GM18517 (cell line): ENCODE data around the gene BRCA2.

Source experiments
- ATAC-seq: cut with Tn5 transposase; IDR thresholded peaks from one replicate; pipeline ENCODE4 v1.9.1; 2021; ENCODE audit warnings: mild to moderate bottlenecking, moderate library complexity; ENCODE audit not compliant: unreplicated experiment

BRCA2 gene

DNA sequence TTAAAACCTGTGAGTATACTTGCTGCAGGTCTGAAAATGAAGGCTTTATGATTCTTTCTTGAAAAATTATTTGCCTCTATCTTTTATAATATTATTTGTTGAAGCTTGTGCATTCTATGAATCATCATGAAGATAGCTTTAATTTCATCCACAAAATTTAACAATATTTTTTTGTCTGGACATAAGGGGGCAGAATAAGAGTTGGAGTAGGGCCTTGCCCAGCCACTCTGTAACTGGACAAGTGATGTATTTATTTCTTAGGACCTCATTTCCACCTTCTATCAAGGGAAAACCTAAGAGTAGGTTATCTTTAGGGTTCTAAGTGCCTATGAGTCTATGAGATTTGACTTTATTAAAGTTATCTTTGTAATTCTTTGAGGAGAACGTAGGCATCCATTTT is 62.7 kb downstream of the BRCA2 start:
- no peak for ATAC-seq

DNA sequence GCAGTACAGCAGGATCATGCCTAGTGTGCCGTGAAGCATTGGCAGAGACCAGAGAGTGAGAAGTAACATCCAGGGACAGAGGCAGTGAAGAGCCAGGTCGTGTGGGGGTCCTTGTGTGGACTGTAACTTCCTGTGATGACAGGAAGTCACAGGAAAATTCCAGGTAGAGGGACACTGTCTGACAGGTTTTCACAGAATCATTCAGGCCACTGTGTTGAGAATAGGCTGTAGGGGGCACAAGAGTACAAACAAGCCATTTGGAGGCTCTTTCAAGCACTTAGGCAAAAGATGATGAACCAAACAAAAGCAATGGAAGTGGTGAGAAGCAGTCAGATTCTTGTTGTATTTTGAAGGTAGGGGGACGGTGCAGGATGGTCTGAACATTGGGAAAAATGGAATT is 66.2 kb downstream of the BRCA2 start:
- no peak for ATAC-seq

DNA sequence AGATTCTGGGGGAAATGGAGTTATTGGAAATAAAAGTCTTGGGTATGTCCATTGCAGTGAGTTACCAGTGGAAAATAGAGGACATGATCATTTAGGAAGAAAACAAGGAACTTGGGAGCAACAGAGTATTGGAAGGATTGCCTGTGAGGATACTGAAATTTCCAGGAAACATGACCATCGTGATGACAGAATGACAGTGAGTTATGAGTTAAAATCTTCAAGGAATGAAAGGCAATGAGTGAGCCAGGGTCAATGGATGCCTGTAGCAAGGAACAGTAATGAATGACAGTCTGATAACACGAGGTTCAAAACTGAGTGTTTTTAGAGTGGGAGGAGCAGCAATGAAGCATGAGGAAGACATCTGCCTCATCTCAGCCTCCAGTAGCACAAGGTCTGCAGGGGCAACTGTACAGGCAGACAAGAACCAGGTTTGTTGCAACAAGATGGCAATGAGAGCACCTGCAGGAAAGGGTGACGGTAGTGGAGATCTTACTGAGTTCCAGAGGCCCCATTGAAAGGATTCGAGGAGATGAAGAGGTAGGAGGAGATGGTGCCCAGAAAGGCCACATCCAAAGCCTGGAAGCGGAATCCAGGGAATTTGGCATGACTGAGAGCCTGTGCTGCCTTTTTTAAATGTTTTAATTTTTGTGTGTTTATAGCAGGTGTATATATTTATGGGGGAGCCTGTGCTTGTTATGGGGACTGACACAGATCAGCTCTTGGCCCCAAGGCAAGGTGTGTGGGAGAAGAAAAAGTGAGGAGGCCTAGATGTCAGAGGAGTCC is 68.7 kb downstream of the BRCA2 start:
- no peak for ATAC-seq

DNA sequence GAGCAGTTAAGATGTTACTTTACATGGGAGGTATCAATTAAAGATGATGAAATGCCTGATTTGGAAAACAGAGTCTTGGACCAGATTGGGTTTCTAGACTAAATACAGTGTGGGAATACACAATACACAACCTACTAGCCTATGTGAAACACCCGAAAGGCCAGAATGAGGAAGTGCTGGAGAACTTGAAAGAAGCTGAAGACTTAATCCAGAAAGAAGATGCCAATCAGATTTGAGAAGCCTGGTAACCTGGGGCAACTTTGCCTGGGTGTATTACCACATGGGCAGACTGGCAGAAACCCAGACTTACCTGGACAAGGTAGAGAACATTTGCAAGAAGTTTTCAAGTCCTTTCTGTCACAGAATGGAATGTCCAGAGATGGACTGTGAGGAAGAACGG is 69.4 kb downstream of the BRCA2 start:
- no peak for ATAC-seq

DNA sequence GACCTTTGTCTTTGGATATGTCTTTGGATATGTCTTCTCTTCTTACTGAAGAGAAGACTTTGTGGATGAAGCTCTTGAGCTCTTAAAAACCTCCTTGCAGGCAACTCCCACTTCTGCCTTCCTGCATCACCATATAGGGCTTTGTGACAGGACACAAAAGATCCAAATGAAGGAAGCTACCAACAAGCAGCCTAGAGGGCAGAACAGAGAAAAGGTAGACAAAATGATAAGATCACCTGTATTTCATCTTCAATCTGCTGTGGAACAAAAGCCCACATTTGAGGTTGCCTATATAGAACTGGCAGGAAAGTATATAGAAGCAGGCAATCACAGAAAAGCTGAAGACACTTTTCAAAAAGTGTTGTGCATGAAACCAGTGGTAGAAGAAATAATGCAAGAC is 70.1 kb downstream of the BRCA2 start:
- no peak for ATAC-seq

DNA sequence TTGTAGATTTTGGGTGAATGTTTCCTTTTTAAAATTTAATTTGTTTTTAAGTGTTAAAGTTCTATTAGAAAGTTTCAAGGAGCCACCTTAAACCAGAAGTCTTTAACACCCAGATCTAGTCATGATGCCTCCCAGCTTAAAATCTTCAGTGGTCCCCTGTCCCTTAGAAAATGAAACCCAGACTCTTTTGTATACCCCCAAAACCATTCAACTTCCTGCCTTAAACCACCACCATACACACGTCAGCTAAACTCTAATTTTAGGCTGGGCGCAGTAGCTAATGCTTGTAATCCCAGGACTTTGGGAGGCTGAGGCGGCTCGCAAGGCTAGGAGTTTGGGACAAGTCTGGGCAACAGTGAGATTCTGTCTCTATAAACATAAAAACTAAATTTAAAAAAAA is 74.7 kb downstream of the BRCA2 start:
- ATAC-seq = no peak

DNA sequence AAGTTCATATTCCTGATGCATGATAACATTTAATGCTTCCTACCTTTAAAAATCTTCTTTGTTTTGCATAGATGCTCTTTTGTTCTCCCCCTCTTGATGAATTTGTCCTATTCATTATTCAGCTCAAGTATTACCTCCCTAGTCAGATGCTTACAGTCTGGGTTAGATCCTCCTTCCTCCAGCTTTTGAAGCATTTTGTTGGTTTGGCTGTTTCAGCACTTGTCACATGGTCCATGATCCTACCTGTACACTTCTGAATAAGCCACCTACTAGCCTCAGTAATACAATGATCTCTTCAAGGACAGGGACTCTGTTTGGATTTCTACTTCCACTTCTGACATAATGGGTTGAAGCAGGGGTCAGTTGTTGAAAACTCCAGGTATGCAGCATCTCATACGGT is 75.2 kb downstream of the BRCA2 start:
- no peak for ATAC-seq

DNA sequence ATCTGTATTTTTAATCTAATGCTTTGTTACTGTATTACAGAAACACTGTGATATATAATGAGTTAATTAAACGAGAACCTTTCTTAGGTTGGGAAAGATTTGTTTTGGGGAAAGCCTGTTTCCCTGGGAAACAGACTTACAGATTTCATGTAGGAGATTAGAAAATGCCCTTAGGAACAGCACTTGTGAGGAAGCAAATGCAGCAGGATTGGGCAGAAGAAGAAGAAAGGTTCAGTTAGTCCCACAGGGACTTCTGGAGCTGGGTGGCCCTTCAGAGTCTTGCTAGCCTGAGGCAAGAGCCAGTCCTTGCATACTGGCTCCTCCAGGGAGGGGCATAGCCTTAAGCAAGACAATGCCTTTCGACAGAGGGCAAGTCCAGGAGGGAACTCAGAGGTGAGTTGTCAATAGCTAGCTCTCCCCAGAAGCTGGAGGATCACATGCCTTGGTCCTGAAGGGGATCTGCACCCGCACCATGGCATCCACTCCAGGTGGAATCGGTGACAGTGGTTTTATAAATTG is 75.9 kb downstream of the BRCA2 start:
- ATAC-seq = no peak

DNA sequence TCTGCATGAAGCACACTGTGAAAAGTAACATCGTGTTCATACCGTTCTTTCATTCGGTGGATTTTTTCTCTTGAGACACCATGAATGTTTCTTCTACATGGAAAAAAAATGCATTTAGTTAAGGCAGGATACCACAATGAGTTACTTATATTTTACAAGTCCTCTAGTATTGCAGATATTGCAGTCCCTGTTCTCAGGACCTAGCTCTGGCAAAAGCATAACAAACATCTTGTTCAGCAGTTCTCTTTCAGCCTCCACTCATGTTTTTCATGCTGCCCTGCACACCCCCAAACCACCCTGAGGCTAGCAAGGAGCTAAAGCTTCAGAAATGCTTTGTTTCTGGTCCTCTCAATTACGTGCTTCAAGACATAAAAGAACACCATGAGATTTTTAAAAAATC is 87.8 kb downstream of the BRCA2 start:
- ATAC-seq = no peak

DNA sequence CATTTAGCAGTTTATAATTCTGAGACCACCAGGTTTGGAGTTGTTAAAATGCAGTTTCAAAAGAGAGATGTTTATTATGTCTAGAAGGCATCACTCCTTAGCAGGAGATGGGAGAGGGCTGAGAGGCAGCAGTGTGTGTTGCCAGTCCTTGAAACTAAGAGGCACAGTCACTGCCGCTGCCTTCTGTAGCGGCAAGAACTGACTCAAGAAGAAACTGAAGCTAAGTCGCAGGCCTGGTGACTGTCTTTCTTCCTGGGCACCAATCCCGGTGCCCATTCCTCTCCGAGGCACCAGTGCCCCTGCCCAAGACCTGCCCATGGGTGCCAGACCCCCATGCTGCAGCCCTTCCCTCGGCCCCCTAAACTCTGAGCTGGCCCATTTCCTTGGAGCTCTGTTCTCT is 92.5 kb downstream of the BRCA2 start:
- ATAC-seq = no peak

DNA sequence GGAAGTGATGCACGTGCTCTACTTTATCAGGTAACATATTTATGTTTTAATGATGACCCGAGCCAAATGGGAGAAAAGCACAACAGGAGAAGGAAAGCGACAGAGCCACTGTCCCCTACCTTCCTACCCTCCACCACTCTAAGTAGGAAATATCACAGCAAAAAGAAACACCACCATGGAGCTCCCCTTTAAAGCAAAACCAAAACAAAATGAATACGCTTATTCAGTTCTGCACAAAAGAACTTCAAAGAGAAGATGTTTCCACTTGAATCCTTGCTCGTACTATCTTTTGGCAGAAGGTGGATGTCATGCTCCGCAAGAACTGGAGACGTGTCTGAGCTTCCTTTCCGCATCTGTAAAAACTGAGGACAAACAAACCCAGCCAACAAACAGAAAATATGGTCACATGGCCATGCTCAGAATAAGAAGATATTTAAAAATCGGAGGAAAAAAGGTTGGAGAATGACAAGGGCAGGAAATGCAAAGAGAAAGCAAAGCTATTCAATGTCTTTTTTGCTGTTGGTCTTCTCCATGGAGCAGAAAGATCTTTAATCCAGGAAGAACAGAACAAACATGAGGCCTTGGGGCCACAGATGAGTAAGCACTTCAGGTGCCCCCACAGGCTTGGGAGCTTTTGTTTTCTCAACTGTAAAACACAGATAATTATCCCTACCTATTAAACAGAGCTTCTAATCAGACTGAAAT is 93.1 kb downstream of the BRCA2 start:
- no peak for ATAC-seq

DNA sequence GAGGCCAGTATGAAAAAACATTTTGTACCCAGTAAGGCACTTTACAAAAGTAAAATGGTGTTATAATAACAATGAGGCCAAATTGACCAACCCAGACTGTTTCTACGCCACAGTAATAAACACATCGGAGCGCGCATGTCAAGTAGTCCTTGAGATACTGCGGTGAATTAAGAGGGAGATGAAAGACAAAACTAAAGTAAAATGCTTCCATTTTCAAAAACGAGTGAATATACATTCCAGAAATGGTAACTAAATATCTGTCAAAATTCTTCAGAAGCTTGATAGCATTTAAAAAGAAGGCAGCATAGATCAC is 93.6 kb downstream of the BRCA2 start:
- ATAC-seq = no peak

DNA sequence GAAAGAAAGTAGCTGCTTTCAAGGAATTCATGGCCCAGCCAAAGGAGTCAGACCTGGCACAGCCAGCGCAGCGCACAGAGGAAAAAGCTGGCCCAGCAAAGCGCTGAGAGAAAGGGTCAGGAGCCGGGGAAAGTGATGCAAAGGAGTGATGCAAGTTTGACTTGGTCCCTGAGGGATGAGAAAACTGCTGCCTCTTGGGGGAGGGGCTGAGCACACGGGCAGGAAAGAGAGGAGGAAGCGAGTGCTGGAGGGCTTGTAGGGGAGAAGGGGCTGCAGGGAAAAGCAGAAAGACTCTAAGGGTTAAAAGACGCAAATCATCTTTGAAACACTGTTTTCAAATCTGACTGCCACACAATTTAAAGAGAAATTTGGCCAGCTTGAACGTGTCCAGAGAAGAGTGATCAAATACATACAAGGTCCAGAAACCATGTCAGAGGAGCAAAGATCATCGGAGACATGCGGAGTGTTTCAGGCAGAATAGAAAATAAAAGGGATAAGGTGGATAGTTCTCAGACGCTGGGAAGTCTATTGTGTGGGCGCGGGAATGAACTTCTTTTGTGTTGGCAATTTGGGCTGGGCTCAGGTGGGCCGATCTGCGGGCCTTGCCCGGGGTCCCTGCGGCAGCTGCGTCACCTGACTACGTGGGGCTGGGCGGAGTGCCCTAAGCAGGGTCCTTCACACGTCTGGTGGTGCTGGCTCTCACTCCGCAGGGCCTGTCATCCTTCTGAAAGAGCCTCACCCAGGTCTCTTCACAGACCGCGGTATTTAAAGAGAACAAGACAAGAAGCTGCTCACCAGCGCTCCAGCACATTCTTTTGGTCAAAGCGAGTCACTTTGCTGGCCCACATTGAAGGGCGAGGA is 94.5 kb downstream of the BRCA2 start:
- no peak for ATAC-seq

DNA sequence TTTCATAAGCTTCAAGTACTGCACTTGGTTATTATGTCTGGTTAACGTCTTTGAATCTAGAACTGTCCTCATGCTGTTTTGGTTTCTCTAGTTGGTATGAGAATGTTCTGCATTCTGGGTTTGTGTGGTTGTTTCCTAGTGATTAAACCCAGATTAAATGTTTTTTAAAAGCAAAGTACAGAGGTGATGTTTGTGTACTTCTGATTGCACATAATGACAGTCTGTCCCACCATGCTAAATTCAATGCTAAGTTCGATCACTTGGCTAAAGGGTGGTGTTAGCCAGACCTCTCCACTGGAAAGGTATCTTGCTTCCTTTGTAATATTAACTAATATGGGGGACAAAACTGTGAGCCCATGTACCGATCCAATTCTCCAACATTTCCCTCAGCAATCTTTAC is 98.0 kb downstream of the BRCA2 start:
- ATAC-seq = no peak

DNA sequence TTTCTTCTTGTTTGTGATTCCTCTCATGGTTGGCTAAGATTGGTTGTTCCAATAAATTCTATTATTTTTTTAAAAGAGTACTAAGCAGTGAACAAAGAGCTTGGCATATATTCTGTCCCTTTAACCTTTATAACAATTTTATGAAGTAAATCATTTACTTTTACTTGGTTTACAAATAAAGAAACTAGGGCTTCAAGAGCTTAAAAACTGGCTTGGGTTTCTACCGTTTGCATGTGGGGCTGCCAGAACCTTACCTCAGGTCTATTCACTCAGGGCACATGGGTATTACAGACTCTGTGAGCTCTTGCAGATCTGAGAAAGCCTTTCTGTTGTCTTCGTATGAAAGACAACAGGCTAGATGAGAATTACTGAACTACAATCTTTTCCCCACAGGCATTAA is 99.3 kb downstream of the BRCA2 start:
- ATAC-seq = no peak

DNA sequence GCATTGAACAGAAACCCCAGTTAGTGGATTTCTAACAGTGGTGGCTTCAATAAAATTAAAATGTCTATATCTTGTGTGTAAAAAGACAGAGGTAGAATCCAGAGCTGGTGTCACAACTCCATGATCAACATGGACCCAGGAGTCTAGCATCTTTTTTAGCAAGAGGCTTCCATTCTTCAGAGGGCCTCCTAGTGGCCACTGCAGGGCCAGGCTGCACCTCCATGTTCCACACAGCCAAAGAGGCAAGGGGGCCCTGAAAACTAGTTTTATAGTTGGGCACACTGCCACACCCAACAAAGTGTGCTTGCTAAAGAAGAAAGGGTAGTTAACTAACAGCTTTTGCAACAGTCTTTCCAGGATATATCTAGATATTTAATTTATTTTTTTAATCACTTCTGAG is 99.7 kb downstream of the BRCA2 start:
- no peak for ATAC-seq

DNA sequence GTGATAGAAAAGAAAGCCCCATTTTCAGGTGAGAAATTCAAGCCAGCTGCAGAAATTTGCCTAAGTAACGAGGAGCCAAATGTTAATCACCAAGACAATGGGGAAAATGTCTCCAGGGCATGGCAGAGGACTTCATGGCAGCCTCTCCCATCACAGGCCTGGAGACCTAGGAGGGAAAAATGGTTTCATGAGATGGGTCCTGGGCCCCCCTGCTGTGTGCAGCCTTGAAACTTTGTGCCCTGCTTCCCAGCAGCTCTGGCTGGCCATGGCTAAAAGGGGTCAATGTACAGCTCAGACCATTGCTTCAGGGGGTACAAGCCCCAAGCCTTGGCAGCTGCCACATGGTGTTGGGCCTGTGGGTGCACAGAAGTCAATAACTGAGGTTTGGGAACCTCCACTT is 102.7 kb downstream of the BRCA2 start:
- no peak for ATAC-seq

DNA sequence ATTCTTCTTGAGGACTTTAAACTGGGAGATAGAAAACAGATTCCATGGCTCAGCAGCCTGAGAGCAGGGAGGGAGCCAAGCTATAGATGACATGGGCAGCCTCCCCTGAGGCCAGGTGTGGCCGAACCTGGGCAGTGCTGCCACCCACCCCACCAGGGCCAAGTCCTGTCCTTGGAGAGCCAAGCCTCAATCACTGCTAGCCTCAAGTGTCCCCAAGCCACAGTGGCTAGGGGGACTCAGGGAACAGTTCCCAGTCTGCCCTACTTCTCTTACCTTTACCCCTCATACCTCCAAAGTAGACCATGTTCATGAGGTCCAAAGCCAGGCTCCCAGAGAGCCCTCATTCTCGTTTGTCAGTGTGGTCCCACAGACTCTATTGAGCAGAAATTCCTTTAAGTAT is 104.6 kb downstream of the BRCA2 start:
- ATAC-seq = no peak

DNA sequence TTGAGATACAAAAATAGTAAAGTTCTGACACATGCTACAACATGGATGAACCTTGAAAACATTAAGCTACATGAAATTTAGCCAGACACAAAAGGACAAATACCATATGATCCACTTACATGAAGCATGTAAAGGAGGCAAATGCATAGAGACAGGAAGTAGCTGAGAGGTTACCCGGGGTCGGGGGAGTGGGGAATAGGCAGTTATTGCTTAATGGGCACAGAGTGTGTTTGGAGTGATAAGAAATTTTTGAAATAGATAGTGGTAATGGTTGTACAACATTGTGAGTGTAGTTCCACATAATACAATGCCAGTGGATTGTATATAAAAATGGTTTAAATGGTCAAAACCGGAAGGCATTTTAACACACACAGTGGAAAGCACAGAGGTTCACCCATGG is 108.3 kb downstream of the BRCA2 start:
- no peak for ATAC-seq

DNA sequence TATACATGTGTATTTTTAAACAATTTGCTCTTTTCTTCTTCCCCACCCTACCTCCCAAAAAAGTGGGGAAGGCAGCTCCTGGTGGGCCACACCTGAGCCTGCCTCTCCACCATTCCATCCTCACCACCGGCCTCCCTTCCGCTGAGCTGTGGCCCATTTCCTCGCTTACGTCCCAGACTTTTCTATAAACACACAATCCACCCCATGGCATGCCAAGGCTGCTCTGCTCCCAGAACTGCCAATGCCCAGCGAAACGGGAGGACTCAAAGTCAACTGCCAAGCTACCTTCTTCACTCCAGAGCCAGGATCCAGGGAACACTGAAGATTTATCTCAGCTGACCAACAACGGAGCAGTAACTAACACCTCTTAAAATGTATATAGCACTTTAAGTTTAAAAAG is 109.8 kb downstream of the BRCA2 start:
- ATAC-seq = no peak

DNA sequence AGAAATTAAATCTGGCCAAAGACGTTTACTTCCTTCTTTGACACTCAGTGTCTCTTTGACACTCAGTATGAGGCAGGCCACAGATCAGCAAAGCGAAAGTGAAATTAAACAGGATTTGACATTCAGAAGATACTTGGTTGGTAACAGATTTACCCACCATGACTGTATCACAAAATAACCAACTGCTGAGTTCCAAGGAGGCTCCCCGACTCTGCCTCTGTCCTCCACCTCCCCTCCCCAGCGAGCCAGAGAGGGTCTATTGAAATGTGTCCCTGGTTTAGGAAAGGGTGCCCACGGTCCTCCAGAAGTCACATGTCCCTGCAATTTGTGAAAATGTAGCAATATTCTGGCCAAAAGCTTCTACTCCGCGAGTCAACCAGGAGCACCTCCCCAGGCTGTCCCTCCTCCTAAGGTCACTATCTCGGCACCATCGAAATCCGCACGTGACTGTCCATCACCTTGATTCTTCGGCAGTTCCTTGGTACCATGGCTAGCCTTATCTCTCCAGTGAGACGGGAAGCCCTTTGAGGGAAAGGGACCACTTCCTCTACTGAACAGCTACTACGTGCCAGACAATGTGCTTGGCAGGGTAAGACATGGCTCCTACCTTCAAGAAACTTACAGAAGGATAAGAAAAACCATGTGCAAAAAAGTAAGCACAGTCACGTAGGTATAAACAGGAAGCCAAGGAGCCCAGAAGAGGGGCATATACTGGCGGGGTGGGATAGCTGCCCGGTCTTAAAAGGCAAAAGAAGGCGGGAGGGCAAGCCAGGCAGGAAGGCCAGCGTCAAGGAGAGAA is 111.1 kb downstream of the BRCA2 start:
- peak; percentile 45 for ATAC-seq
